SKM-1 treated with dmso at 0.1 percent for 144 hours (cell line): ENCODE results near the gene UBL4B.

Experiments used
- DNase-seq: peaks from one replicate; lab custom pipeline; 2025; ENCODE audit not compliant: unreplicated experiment; lab: John Stamatoyannopoulos, UW

Gene UBL4B

GRCh38 chr1:110112656-110113055 is 413 bp downstream of the UBL4B start:
- no peak for DNase-seq

GRCh38 chr1:110113551-110113950 is 1.3 kb downstream of the UBL4B start:
- DNase-seq, result no peak

GRCh38 chr1:110114173-110114572 is 1.9 kb downstream of the UBL4B start:
- no peak for DNase-seq

GRCh38 chr1:110114784-110115183 is 2.5 kb downstream of the UBL4B start:
- DNase-seq, result no peak

GRCh38 chr1:110118636-110119396 is 6.6 kb downstream of the UBL4B start:
- no peak for DNase-seq

- DNase-seq, result no peak
Measured at GRCh38 chr1:110119843-110120242, 7.6 kb downstream of the UBL4B start.

- no peak for DNase-seq
Measured at GRCh38 chr1:110120960-110121561, 8.8 kb downstream of the UBL4B start.

- DNase-seq, result no peak
Measured at GRCh38 chr1:110123224-110123623, 11.0 kb downstream of the UBL4B start.

GRCh38 chr1:110125810-110126209 is 13.6 kb downstream of the UBL4B start:
- DNase-seq, result no peak

- no peak for DNase-seq
Measured at GRCh38 chr1:110130113-110130591, 17.9 kb downstream of the UBL4B start.

- DNase-seq, result no peak
Measured at GRCh38 chr1:110130989-110131388, 18.7 kb downstream of the UBL4B start.

GRCh38 chr1:110132682-110133081 is 20.4 kb downstream of the UBL4B start:
- DNase-seq, result no peak

- DNase-seq, result no peak
Measured at GRCh38 chr1:110133436-110133835, 21.2 kb downstream of the UBL4B start.

- DNase-seq, result no peak
Measured at GRCh38 chr1:110134050-110134595, 21.9 kb downstream of the UBL4B start.

GRCh38 chr1:110135246-110135645 is 23.0 kb downstream of the UBL4B start:
- DNase-seq, result no peak

- DNase-seq, result no peak
Measured at GRCh38 chr1:110135666-110136065, 23.4 kb downstream of the UBL4B start.

- DNase-seq, result no peak
Measured at GRCh38 chr1:110136911-110137310, 24.7 kb downstream of the UBL4B start.

GRCh38 chr1:110138956-110139355 is 26.7 kb downstream of the UBL4B start:
- no peak for DNase-seq

GRCh38 chr1:110144366-110144765 is 32.1 kb downstream of the UBL4B start:
- no peak for DNase-seq

- no peak for DNase-seq
Measured at GRCh38 chr1:110148961-110149360, 36.7 kb downstream of the UBL4B start.

GRCh38 chr1:110150330-110151174 is 38.3 kb downstream of the UBL4B start, which contains the start of gene SLC6A17:
Gene SLC6A17 (plus strand): TSS chr1:110150494. CDS start chr1:110166930, 16,436 bp downstream.
- DNase-seq, result no peak
